GM08714 (cell line): ENCODE data around the gene AHCYL2.
"Not testable (repeated sequence)": the region's sequence is repeated elsewhere in the genome, so short reads cannot be mapped to it uniquely, and the experiment has no call there.

Source experiments
- H3K4me3 ChIP-seq: fragments of 200-500 bp; sonication (Bioruptor generic); 2 replicates; pipeline ENCODE4 v1.5.1; 2014; ENCODE audit warnings: mild to moderate bottlenecking, low read length, inconsistent platforms
- ZNF274 ChIP-seq: IDR thresholded peaks from 2 replicates; pipeline ENCODE4 v1.6.1; 2012; ENCODE audit warnings: mild to moderate bottlenecking, low read depth, low read length

The AHCYL2 gene

GRCh38 chr7:129401228-129401966 lies 176.6 kb downstream of the AHCYL2 start:
- TF ChIP-seq ZNF274, result no peak
- H3K4me3 ChIP-seq, result no peak overlapping the region

- no peak for TF ChIP-seq ZNF274
- H3K4me3 ChIP-seq, result no peak overlapping the region
These were observed 177.4 kb downstream of the AHCYL2 start for GRCh38 chr7:129401967-129402860.

- H3K4me3 ChIP-seq, result no peak overlapping the region
- TF ChIP-seq ZNF274, result no peak
These were observed 180.7 kb downstream of the AHCYL2 start for GRCh38 chr7:129405527-129405926.

GRCh38 chr7:129410238-129410637 lies 185.4 kb downstream of the AHCYL2 start:
- H3K4me3 ChIP-seq, result not testable (repeated sequence)

GRCh38 chr7:129412501-129412900 lies 187.7 kb downstream of the AHCYL2 start:
- no peak overlapping the region for H3K4me3 ChIP-seq
- TF ChIP-seq ZNF274, result no peak

GRCh38 chr7:129417073-129417472 lies 192.2 kb downstream of the AHCYL2 start:
- no peak for TF ChIP-seq ZNF274
- no peak overlapping the region for H3K4me3 ChIP-seq

GRCh38 chr7:129421717-129422250 lies 197.0 kb downstream of the AHCYL2 start:
- no peak overlapping the region for H3K4me3 ChIP-seq
- TF ChIP-seq ZNF274, result no peak

- no peak for TF ChIP-seq ZNF274
- H3K4me3 ChIP-seq, result no peak overlapping the region
These were observed 197.9 kb downstream of the AHCYL2 start for GRCh38 chr7:129422727-129423126.

- no peak overlapping the region for H3K4me3 ChIP-seq
- no peak for TF ChIP-seq ZNF274
These were observed 199.0 kb downstream of the AHCYL2 start for GRCh38 chr7:129423700-129424410.

GRCh38 chr7:129426482-129426881 lies 201.7 kb downstream of the AHCYL2 start:
- H3K4me3 ChIP-seq, result no peak overlapping the region
- no peak for TF ChIP-seq ZNF274

GRCh38 chr7:129427526-129428045 lies 202.8 kb downstream of the AHCYL2 start:
- H3K4me3 ChIP-seq, result no peak overlapping the region
- TF ChIP-seq ZNF274, result no peak

- no peak overlapping the region for H3K4me3 ChIP-seq
- no peak for TF ChIP-seq ZNF274
These were observed 207.2 kb downstream of the AHCYL2 start for GRCh38 chr7:129431911-129432643.
